H1 (cell line): Measurements from ENCODE around the gene PITX3. TPM values are rescaled to one million over a fixed set of nuclear protein-coding genes. Genes with fewer than 3 reads are reported as not detected.

ENCODE experiments used
- CTCF ChIA-PET: fragments of 300-600 bp; sonication (Branson Sonifier 250); formaldehyde crosslinking; loops from one replicate; lab custom pipeline; 2021; ENCODE audit not compliant: partially characterized antibody; lab: Charles Lee
- POLR2A ChIA-PET: fragments of 300-600 bp; sonication (Branson Sonifier 250); formaldehyde crosslinking; loops from one replicate; lab custom pipeline; 2021; ENCODE audit warnings: inconsistent platforms; ENCODE audit not compliant: partially characterized antibody; lab: Charles Lee
- DNase-seq, 2 experiments: peaks; one replicate each; pipeline versions ENCODE4 v3.0.0 to v3.0.0-alpha.2; 2010 to 2022; ENCODE audit warnings: low spot score in 2 of 2, low read depth in 1 of 2, mixed read lengths in 1 of 2
- FAIRE-seq: peaks from 2 replicates; lab custom pipeline; 2011; peaks lifted over from hg19 to GRCh38; lab: Jason Lieb, UNC
- H2AFZ ChIP-seq: 2 replicates; pipeline ENCODE4 v1.8.1; 2012; ENCODE audit warnings: low read length, inconsistent platforms
- H2AK5ac ChIP-seq: 2 replicates; pipeline ENCODE4 v1.6.1; 2013; ENCODE audit warnings: low read depth, low read length
- H2BK120ac ChIP-seq: replicated peaks from 2 replicates; pipeline ENCODE3; 2013; ENCODE audit warnings: low read depth, low read length, inconsistent platforms
- H2BK12ac ChIP-seq: 2 replicates; pipeline ENCODE4 v1.6.1; 2013; ENCODE audit warnings: low read depth, low read length
- H2BK15ac ChIP-seq: 2 replicates; pipeline ENCODE4 v1.6.1; 2013; ENCODE audit warnings: low read length
- H2BK20ac ChIP-seq: 2 replicates; pipeline ENCODE4 v1.6.1; 2013; ENCODE audit warnings: low read length
- H2BK5ac ChIP-seq: 2 replicates; pipeline ENCODE4 v1.6.1; 2013; ENCODE audit warnings: low read depth, low read length
- H3K14ac ChIP-seq: 2 replicates; pipeline ENCODE4 v1.6.1; 2013; ENCODE audit warnings: inconsistent platforms; ENCODE audit not compliant: insufficient read length
- H3K18ac ChIP-seq: 2 replicates; pipeline ENCODE4 v1.6.1; 2013; ENCODE audit warnings: low read length; ENCODE audit errors: extremely low read depth
- H3K23ac ChIP-seq: 2 replicates; pipeline ENCODE4 v1.6.1; 2013; ENCODE audit warnings: inconsistent platforms; ENCODE audit not compliant: insufficient read length
- H3K23me2 ChIP-seq: 2 replicates; pipeline ENCODE4 v1.6.1; 2013; ENCODE audit warnings: low read depth, low read length
- H3K27ac ChIP-seq: 2 replicates; pipeline ENCODE4 v1.6.1; 2011; ENCODE audit warnings: low read depth, low read length, inconsistent platforms
- H3K27me3 ChIP-seq, 4 experiments: replicated peaks in 1 of 4; 1 replicate in 1 of 4; 2 replicates in 3 of 4; pipeline versions ENCODE4 v1.6.1 to v1.8.1; 2011 to 2013; ENCODE audit warnings: low read length in 3 of 4, mild to moderate bottlenecking in 3 of 4, inconsistent platforms in 2 of 4, mixed read lengths in 2 of 4, moderate library complexity in 1 of 4; ENCODE audit not compliant: control insufficient read depth in 3 of 4, insufficient read depth in 3 of 4; ENCODE audit errors: extremely low read depth in 1 of 4
- H3K36me3 ChIP-seq, 4 experiments: 2 replicates each; pipeline versions ENCODE4 v1.6.1 to v1.8.1; 2011 to 2013; ENCODE audit warnings: mild to moderate bottlenecking in 4 of 4, low read length in 3 of 4, moderate library complexity in 2 of 4, control low read depth in 1 of 4, inconsistent platforms in 1 of 4; ENCODE audit not compliant: insufficient read depth in 4 of 4, control insufficient read depth in 2 of 4
- H3K4ac ChIP-seq: replicated peaks from 2 replicates; pipeline ENCODE3; 2013; ENCODE audit warnings: low read length, low read depth, mixed read lengths, inconsistent platforms; ENCODE audit not compliant: insufficient read length
- H3K4me1 ChIP-seq, 4 experiments: replicated peaks in 1 of 4; 1 replicate in 1 of 4; 2 replicates in 3 of 4; pipeline versions ENCODE4 v1.6.1 to v1.8.1; 2011 to 2013; ENCODE audit warnings: low read length in 3 of 4, inconsistent platforms in 2 of 4, mixed read lengths in 1 of 4; ENCODE audit not compliant: insufficient read depth in 4 of 4, control insufficient read depth in 3 of 4
- H3K4me2 ChIP-seq, 2 experiments: 2 replicates each; pipeline versions ENCODE4 v1.6.1 to v1.8.1; 2011 to 2013; ENCODE audit warnings: low read depth in 2 of 2, low read length in 2 of 2, control low read depth in 1 of 2, inconsistent platforms in 1 of 2, mild to moderate bottlenecking in 1 of 2; ENCODE audit not compliant: insufficient read depth in 1 of 2
- H3K4me3 ChIP-seq, 4 experiments: fragments of 200-600, 300-600 bp in 1 of 4; sonication (generic), shearing (Covaris generic), sonication (Bioruptor Twin) in 1 of 4; 2 replicates each; pipeline versions ENCODE4 v1.5.1 to v1.8.1; 2011 to 2016; ENCODE audit warnings: low read length in 4 of 4, low read depth in 3 of 4, control low read depth in 2 of 4, inconsistent platforms in 2 of 4, mild to moderate bottlenecking in 2 of 4, mixed read lengths in 1 of 4, moderate library complexity in 1 of 4; ENCODE audit not compliant: insufficient read depth in 2 of 4; ENCODE audit errors: extremely low read depth in 1 of 4
- H3K56ac ChIP-seq: replicated peaks from 2 replicates; pipeline ENCODE3; 2013; ENCODE audit warnings: low read depth, mild to moderate bottlenecking, mixed read lengths, low read length, inconsistent platforms; ENCODE audit not compliant: insufficient read length
- H3K79me1 ChIP-seq: 2 replicates; pipeline ENCODE4 v1.6.1; 2013; ENCODE audit warnings: low read depth, low read length, control low read depth
- H3K79me2 ChIP-seq, 2 experiments: 2 replicates each; pipeline versions ENCODE4 v1.6.1 to v1.8.1; 2012 to 2013; ENCODE audit warnings: low read length in 2 of 2, mild to moderate bottlenecking in 2 of 2, inconsistent platforms in 1 of 2; ENCODE audit not compliant: insufficient read depth in 2 of 2, control insufficient read depth in 1 of 2
- H3K9ac ChIP-seq, 4 experiments: replicated peaks in 1 of 4; 1 replicate in 1 of 4; 2 replicates in 3 of 4; pipeline versions ENCODE4 v1.6.1 to v1.8.1; 2011 to 2013; ENCODE audit warnings: low read depth in 3 of 4, low read length in 3 of 4, control low read depth in 2 of 4, mild to moderate bottlenecking in 2 of 4, moderate library complexity in 2 of 4, inconsistent platforms in 1 of 4; ENCODE audit errors: extremely low read depth in 1 of 4
- H3K9me3 ChIP-seq, 2 experiments: 2 replicates each; pipeline versions ENCODE4 v1.6.1 to v1.8.1; 2012 to 2013; ENCODE audit warnings: mild to moderate bottlenecking in 2 of 2, moderate library complexity in 2 of 2, control low read depth in 1 of 2, inconsistent platforms in 1 of 2, low read depth in 1 of 2, low read length in 1 of 2, mixed read lengths in 1 of 2; ENCODE audit not compliant: insufficient read depth in 2 of 2
- H4K20me1 ChIP-seq, 2 experiments: replicated peaks in 1 of 2; 2 replicates each; pipeline versions ENCODE3 to v1.8.1; 2011 to 2013; ENCODE audit warnings: inconsistent platforms in 2 of 2, low read length in 2 of 2, mild to moderate bottlenecking in 1 of 2; ENCODE audit not compliant: insufficient read depth in 2 of 2, control insufficient read depth in 1 of 2
- H4K5ac ChIP-seq: 2 replicates; pipeline ENCODE4 v1.6.1; 2013; ENCODE audit warnings: low read length, low read depth, mixed read lengths, inconsistent platforms; ENCODE audit not compliant: insufficient read length
- H4K8ac ChIP-seq: 2 replicates; pipeline ENCODE4 v1.8.0; 2013; ENCODE audit warnings: mild to moderate bottlenecking, moderate library complexity, low read length, inconsistent platforms; ENCODE audit not compliant: insufficient read depth; ENCODE audit errors: extremely low read depth
- H4K91ac ChIP-seq: replicated peaks from 2 replicates; pipeline ENCODE3; 2013; ENCODE audit warnings: low read length, mixed read lengths, inconsistent platforms; ENCODE audit not compliant: insufficient read length
- CBX5 ChIP-seq: fragments of 300-800, 300-1000 bp; sonication (generic); IDR thresholded peaks from 2 replicates; pipeline ENCODE4 v1.7.1; 2016; ENCODE audit warnings: antibody characterized with exemption, low read length, low read depth
- FOSL1 ChIP-seq: IDR thresholded peaks from 2 replicates; pipeline ENCODE4 v1.6.1; 2011; ENCODE audit warnings: mild to moderate bottlenecking, low read depth, low read length, moderate library complexity; ENCODE audit not compliant: insufficient read depth
- HDAC6 ChIP-seq: IDR thresholded peaks from one replicate; pipeline ENCODE4 v1.7.1; 2012; ENCODE audit warnings: low read depth, mild to moderate bottlenecking, inconsistent platforms, low read length, moderate library complexity
- KDM1A ChIP-seq: fragments of 200-600, 300-600 bp; sonication (generic); IDR thresholded peaks from 2 replicates; pipeline ENCODE4 v1.7.1; 2016; ENCODE audit warnings: mild to moderate bottlenecking, low read length, borderline replicate concordance
- POLR2A ChIP-seq, 2 experiments: IDR thresholded peaks; 1 replicate in 1 of 2; 2 replicates in 1 of 2; pipeline ENCODE4 v1.6.1; 2011; ENCODE audit warnings: low read depth in 2 of 2, low read length in 2 of 2, mild to moderate bottlenecking in 2 of 2; ENCODE audit errors: control extremely low read depth in 1 of 2
- RFX5 ChIP-seq: IDR thresholded peaks from 2 replicates; pipeline ENCODE4 v1.6.1; 2011; ENCODE audit warnings: low read depth, low read length, improper control_type of control experiment, borderline replicate concordance
- RNF2 ChIP-seq: fragments of 200-900, 300-1000 bp; sonication (generic); IDR thresholded peaks from 2 replicates; pipeline ENCODE4 v1.7.1; 2016; ENCODE audit warnings: borderline replicate concordance, low read depth, mild to moderate bottlenecking, antibody characterized with exemption, low read length; ENCODE audit not compliant: poor library complexity, severe bottlenecking; ENCODE audit errors: missing control alignments
- SAP30 ChIP-seq: fragments of 300-600 bp; sonication (generic); IDR thresholded peaks from 2 replicates; pipeline ENCODE4 v1.7.1; 2012; ENCODE audit warnings: low read length, moderate library complexity, mild to moderate bottlenecking, inconsistent platforms; ENCODE audit not compliant: insufficient read depth, insufficient replicate concordance
- YY1 ChIP-seq: IDR thresholded peaks from 2 replicates; pipeline ENCODE4 v1.6.1; 2011; ENCODE audit warnings: low read depth, mild to moderate bottlenecking, low read length
- ZNF274 ChIP-seq: IDR thresholded peaks from 2 replicates; pipeline ENCODE4 v1.7.0; 2012; ENCODE audit warnings: low read length, borderline replicate concordance; ENCODE audit errors: extremely low read depth
- WGBS, 2 experiments: shearing (Covaris generic) in 1 of 2; methylation state at CpG; one replicate each; pipeline versions ENCODE4 v1.1.6 to v1.1.7; 2013 to 2015; ENCODE audit warnings: low lambda C conversion rate in 2 of 2, mixed read lengths in 2 of 2, inconsistent platforms in 1 of 2, low coverage in 1 of 2, missing lambda C conversion rate in 1 of 2; ENCODE audit not compliant: insufficient replicate concordance in 2 of 2, insufficient coverage in 1 of 2, insufficient read length in 1 of 2; ENCODE audit errors: extremely low coverage in 1 of 2, missing lambda C conversion rate in 1 of 2; 5-methylcytosine and 5-hydroxymethylcytosine counted together
- polyA plus RNA-seq, 7 experiments: library from polyadenylated mRNA; depleted of rRNA in 3 of 7; stranded (reverse) in 5 of 7; unstranded in 2 of 7; fragments of >200 nt in 5 of 7; fragments of 200-250 nt in 2 of 7; gene quantifications; 1 replicate in 5 of 7; 2 replicates in 1 of 7; 4 replicates in 1 of 7; pipeline versions ENCODE4 v1.2.1 to v1.2.3, GENCODE V29; 2011 to 2013; ENCODE audit warnings: missing spikeins in 2 of 7, mixed read lengths in 2 of 7
- total RNA-seq: library from RNA; stranded (reverse); fragmentation: NEBNext Ultra II Directional; extraction: Animal tissue kit (Norgen Biotek cat#: 25700); gene quantifications from 2 replicates; pipeline ENCODE4 v1.2.1, GENCODE V29; 2021
- TF ChIP-seq, protein P1 (sequence below), 3 experiments: IDR thresholded peaks; 1 replicate in 2 of 3; 2 replicates in 1 of 3; pipeline versions ENCODE4 v1.5.1 to v1.6.1; 2011; ENCODE audit warnings: low read length in 3 of 3, mild to moderate bottlenecking in 3 of 3, inconsistent platforms in 2 of 3, low read depth in 1 of 3, moderate library complexity in 1 of 3; ENCODE audit not compliant: insufficient read depth in 1 of 3; ENCODE audit errors: control extremely low read depth in 1 of 3

PITX3 gene
- total and polyA plus RNA-seq, 2 of the 8 experiments (the other 6 are each of a cell fraction or from before 2014, with no cell fraction given): 0.18 to 0.41 TPM

- Histone ChIP-seq H4K91ac (no peak overlapping the region), H2AK5ac (no peak overlapping the region), H2BK120ac (no peak overlapping the region), H3K27me3 (no peaks in the 10 kb centered on the region), H3K9ac (no peak overlapping the region), H3K23ac (no peak overlapping the region), H3K4me1 (no peaks in the 10 kb centered on the region), H3K79me2 (no peaks in the 10 kb centered on the region), H2BK15ac (no peak overlapping the region), H4K8ac (no peak overlapping the region), H2BK5ac (no peak overlapping the region), H3K4ac (no peak overlapping the region), H3K27ac (no peak overlapping the region), H4K5ac (no peak overlapping the region), H3K4me2 (no peak overlapping the region), H3K18ac (no peak overlapping the region), H3K36me3 (no peaks in the 10 kb centered on the region), H3K4me3 (no peak overlapping the region), H3K14ac (no peak overlapping the region), H2BK20ac (no peak overlapping the region), H4K20me1 (no peaks in the 10 kb centered on the region), H2AFZ (no peak overlapping the region), H3K79me1 (no peaks in the 10 kb centered on the region), H3K9me3 (no peaks in the 10 kb centered on the region), H2BK12ac (no peak overlapping the region), H3K23me2 (no peaks in the 10 kb centered on the region), H3K56ac (no peak overlapping the region)
- WGBS, 2 experiments: 97% methylated on average over 2 of the region's 2 CpGs; no CpG with 5 or more reads in 1 of the 2 experiments
- no peak for FAIRE-seq
- ChIA-PET POLR2A (no interaction called here), CTCF (interaction anchor here (0.7 to 1.4 kb wide), 6 partner anchors 9 to 345 kb away, joined by 3 to 4 read pairs (median 4); no protein-coding TSS in a partner anchor)
- DNase-seq: no peak
- TF ChIP-seq RNF2 (no peak), CBX5 (no peak), HDAC6 (no peak), RFX5 (no peak), YY1 (no peak), ZNF274 (no peak), POLR2A (IDR thresholded peaks at IDR 0.05; ENCODE audit: control extremely low read depth in 1 of 2, low read depth in 2 of 2, low read length in 2 of 2) (no peak), FOSL1 (no peak), KDM1A (no peak), SAP30 (no peak)
- TF ChIP-seq, protein P1, sequence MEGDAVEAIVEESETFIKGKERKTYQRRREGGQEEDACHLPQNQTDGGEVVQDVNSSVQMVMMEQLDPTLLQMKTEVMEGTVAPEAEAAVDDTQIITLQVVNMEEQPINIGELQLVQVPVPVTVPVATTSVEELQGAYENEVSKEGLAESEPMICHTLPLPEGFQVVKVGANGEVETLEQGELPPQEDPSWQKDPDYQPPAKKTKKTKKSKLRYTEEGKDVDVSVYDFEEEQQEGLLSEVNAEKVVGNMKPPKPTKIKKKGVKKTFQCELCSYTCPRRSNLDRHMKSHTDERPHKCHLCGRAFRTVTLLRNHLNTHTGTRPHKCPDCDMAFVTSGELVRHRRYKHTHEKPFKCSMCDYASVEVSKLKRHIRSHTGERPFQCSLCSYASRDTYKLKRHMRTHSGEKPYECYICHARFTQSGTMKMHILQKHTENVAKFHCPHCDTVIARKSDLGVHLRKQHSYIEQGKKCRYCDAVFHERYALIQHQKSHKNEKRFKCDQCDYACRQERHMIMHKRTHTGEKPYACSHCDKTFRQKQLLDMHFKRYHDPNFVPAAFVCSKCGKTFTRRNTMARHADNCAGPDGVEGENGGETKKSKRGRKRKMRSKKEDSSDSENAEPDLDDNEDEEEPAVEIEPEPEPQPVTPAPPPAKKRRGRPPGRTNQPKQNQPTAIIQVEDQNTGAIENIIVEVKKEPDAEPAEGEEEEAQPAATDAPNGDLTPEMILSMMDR (IDR thresholded peaks at IDR 0.05; ENCODE audit: control extremely low read depth in 1 of 3, insufficient read depth in 1 of 3, low read depth in 1 of 3, low read length in 3 of 3): no peak
Measured at GRCh38 chr10:102275343-102275742, 34.0 kb upstream of the PITX3 start.
